Renal cortical epithelial cell (primary cell): ENCODE results near the gene BAIAP2L2. TPM values are rescaled to one million over a fixed set of nuclear protein-coding genes. Genes with fewer than 3 reads are reported as not detected.
"Not testable (repeated sequence)": the region's sequence is repeated elsewhere in the genome, so short reads cannot be mapped to it uniquely, and the experiment has no call there.

Experiments used
- DNase-seq: peaks from one replicate; pipeline ENCODE4 v3.0.0-alpha.2; 2011; ENCODE audit warnings: low read depth
- total RNA-seq: library from RNA; depleted of rRNA; stranded (reverse); fragments of >200 nt; gene quantifications from 2 replicates; pipeline ENCODE4 v1.2.3, GENCODE V29; 2014

Gene BAIAP2L2
- total RNA-seq, 1 donor from 2014 or later: 0.85 TPM

DNA sequence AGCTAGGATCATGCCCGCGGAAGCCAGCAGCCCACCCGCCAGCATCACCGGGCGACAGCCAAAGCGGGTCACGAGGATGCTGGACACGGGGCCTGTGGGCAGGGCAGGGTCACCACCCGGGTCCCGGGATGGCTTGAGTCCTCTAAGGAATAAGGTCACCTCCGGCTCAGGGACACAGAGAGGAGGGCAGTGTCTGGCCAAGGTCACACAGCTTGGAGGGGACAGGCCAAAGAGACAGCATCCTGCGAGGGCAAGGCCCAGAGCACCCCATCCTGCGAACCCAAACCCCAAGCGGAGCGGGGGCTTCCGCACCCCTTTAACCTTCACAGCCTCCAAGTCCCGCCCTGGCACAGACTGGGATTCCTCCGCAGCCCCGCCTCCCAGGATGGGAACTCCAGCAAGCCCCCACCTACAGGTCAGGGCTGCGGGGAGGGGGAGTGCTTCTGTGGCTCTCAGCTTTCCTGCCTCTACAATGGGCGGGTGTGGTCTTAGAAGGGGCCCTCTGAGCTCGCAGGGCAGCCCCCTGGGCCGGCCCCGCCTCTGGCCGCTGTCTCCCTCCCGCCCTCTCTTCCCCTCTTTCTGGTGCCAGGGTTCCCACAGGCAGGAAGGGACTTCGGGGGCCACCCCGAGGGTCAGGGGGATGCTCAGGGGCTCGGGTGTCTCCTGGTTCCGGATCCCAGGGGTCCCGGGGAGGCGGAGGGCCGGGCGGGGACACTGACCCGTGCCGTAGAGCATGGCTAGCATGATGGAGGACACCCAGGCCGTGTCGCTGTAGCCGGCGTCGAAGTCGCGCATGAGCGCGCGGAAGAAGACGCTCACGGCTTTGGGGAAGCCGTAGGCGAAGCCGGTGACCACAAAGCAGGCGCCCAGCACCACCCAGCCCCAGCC lies 28.3 kb downstream of the BAIAP2L2 start:
- no peak for DNase-seq

DNA sequence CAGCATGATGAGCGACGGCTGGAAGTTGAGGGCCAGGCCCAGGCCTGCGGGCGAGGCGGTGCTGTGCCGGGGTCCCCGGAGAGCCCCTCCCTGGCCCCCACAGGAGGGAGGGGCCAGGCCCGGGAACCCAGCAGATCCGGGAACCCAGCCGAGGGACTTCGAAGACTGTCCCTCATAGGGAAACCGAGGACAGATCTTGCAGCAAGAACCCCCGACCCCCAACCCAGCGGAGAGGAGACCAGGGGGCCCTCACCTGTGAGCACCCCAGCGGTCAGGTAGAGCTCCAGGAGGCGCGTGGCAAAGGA lies 28.9 kb downstream of the BAIAP2L2 start:
- DNase-seq: no peak

DNA sequence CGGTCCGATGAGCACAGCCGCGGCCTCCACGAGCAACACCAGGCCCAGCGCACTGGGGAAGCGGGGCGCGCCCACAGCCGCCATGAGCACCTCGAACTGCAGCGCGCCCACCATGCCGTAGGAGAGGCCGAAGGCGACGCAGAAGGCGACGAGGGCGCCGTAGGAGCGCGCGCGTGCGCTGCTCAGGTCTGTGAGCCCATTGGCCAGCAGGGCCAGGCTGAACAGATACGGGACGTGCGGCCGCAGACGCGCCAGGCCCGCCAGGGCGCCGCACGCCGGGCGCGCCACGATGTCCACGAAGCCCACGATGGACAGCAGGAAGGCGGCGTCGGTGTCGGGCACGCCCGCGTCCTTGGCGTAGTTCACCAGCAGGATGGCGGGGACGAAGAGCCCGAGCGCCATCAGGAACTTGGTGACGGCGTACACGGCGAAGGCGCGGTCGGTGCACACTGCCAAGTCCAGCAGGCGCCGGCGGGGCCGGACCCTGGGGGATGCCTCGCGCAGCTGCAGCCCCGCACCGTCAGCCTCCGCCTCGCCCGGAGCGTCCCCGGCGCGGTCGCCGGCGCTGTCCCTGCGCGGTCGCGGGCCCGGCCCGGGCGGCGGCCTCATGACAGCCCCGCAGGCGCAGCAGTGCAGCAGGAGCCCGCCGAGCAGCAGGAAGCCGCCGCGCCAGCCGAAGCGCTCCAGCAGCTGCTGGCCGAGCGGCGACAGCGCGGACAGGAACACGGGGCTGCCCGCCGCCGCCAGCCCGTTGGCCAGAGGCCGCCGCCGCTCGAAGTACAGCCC lies 29.4 kb downstream of the BAIAP2L2 start:
- no peak for DNase-seq

DNA sequence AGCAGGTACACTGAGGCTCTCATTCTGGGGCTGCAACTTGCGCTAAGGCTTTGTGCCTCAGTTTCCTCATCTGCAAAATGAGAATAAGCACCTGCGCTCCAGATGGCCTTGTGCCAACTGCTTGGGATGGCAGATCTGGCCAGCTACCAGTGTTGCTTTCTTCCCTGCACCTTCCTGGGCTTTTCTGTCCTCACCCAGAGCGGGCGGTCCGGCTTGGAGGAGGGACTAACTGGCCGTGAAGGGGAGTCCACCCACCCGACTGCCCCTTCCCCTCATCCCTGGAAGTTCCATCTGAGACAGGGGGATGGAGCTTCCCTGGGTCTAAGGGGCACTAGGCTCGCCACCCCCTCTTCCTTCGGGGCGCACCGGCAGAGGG lies 30.0 kb downstream of the BAIAP2L2 start:
- DNase-seq: no peak

DNA sequence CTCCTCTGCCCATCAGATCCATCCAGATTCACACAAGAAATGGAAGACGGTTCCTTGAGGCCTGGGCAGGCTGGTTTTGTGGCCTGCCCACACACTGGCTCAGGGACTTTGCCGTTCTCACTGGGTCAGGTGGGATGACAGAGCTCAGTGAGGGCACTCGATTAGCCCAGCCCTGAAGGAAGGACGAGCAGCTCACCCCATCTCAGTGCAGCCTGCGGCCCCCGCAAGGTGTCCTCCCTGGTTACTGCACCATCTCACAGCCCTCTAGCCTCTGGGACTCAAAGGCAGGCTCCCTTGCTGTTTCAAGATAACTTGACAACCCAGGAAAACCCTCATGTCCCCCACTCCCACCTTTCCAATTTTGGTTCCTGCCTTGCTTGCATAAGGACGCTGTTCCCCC lies 30.7 kb downstream of the BAIAP2L2 start:
- DNase-seq: no peak

DNA sequence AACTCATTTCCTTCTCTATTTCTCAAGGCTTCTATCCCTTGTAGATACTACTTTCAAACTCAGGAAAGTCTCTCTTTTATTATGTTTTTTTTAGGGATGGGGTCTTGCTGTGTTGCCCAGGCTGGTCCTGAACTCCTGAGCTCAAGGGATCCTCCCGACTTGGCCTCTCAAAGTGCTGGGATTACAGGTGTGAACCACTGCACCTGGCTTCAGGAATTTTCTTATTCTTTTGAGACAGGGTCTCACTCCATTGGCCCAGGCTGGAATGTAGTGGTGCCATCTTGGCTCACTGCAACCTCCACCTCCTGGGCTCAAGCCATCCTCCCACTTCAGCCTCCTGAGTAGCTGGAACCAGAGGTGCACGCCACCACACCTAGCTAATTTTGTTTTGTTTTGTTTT lies 31.3 kb downstream of the BAIAP2L2 start:
- DNase-seq: not testable (repeated sequence)

DNA sequence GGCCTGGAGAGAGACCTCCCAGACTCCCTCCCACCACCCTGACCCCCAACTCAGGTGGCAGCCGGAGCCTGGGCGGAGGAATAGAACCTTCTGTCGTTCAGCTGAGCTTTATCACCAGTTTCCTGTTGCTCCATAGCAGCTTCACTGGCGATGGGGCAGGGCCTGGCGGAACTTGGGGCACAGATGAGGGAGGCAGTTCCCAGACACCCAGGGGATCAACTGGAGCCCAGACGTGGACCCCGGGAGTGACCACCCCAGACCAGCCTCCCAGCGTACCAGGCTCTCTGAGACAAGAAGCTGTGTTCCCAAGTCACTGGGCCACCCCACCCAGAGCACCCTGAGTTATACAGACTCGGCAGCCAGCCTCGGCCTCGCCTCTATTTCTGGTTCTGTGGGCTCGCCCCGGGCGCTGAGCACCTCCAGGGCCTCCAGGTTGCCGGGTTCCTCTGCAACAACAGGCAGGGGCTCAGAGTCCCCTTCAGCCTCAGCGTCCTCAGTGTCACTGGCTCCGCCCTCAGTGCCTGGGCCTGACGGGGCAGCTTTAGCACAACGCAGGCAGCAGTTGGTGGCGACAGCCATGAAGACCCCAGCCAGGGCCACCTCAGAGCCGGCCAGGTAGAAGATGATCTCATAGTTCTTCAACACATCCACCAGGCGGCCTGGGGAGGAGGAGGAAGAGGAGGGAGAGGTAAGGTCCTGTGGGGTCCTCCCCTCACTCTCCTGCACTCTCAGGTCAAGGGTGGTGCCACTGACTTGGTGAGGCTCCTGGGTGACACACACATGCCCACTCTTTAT lies 32.2 kb downstream of the BAIAP2L2 start:
- no peak for DNase-seq

DNA sequence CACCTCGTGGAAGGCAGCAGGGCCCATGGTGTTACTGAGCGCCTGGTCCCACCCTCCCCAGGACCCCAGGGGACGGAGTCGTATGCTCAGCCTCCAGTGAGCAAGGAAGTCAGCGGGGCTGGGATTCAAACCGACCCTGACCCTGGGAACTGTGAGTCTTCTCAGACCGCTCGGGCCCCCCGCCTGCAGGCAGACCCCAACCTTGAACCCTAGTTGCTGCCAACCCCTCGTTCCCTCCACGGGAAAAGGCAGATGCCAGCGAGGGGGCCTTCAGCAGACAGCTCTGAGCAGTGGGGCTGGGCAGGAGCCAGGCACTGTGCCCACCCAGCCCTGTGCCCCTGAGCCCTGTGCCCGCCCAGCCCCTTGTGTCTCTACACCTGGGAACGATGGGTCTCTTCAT lies 32.9 kb downstream of the BAIAP2L2 start:
- DNase-seq: no peak

DNA sequence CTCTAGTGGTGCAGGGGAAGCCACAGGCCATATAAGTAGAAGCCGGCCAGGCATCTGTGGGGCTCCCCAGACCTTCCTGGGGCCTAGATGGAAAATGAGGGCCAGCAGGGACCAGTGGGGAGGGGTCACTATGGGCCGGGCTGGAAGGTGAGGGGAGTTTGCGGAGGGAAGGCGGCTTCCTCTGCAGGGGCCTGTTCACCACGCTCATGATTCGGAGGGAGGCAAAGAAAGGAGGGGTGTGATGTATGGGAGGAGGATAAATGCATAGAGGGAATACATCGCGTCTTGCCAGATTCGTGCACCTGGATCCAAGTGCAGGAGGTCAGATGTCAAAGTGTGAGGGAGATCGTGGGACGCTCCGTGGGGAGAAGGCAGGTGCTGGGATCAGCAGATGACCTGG lies 33.4 kb downstream of the BAIAP2L2 start:
- no peak for DNase-seq

DNA sequence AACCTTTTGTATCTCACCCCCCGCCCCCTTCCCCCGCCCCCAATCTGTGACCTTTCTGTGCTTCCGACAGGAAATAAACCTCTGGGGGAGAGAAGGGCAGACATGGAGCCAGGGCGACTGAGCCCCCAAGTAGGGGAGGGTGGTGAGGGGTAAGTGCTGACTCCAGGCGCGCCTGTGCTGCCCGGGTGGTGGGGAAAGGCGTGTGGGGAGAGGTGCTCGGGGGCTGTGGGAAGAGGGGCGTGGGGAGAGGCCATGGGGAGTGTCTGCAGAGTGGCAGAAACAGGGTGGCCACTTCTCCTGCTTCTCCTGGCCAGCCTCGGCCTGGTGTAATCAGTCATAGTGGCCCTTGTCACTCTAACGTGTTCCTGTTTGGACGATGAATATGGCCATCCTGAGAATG lies 34.5 kb downstream of the BAIAP2L2 start:
- DNase-seq: no peak

DNA sequence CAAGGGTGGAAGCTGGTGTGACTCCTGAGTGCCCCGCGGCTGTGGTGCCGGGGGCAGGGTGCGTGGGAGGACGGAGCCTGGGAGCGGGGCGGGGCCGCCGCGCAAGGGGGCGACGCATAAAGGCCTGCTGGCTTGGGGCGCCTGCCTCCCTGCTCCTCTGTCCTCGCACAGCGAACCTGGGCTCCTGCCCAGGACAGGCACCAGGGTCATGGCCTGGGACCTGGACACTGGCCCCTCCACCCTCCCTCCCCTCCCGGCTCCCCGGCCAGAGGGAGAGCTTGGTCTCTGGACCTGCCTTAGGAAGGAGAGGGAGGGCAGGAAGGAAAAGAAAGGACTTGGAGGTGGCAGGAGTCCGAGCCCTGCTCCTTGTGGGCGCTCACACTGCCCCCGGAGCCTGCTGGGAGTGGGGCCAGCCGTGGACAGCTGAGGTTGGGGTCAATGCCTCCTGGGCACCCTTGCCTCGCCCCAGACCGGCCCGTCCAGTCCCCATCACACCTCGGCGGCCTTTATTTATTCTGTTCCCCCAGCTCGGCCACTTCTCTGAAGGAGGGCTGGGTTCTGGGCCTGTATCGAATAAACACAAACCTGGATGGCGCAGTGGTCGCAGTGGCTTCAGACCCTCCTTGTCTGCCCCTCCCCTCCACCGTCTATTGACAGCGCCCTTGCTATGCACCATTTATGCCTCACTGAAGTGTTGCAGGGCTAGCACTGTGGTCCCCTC lies 35.2 kb downstream of the BAIAP2L2 start:
- DNase-seq: no peak

DNA sequence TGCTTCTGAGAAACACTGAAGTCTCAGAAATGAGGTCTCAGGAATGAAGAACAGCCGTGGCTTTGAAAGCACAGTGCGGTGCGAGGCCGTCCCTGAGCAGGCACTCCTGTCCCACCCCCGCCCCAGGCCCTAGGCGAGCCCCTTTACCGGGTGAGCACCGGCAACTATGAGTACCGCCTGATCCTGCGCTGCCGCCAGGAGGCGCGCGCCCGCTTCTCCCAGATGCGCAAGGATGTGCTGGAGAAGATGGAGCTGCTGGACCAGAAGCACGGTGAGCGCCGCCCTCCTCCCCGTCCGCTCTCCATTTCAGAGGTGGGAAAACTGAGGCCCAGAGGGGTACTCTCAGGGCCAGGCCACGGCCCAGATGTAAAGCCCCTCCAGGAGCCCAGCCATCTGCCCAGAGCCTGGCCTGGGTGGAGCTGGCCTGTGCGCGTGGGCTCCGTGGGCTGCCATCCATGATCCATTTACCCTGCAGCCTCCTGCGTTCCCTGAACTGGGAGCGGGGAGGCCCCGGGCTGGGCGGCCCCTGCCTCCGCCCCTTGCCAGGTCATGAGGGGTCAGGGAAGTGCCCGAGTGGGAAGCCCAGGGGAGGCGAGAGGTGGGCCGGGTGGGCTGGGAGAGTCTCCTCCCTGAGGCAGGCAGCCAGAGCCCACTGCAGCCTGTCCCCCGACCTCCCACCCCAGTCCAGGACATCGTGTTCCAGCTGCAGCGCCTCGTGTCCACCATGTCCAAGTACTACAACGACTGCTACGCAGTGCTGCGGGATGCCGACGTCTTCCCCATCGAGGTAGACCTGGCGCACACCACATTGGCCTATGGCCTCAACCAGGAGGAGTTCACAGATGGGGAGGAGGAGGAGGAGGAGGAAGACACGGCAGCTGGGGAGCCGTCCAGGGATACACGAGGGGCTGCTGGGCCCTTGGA lies 36.0 kb downstream of the BAIAP2L2 start:
- DNase-seq: no peak

DNA sequence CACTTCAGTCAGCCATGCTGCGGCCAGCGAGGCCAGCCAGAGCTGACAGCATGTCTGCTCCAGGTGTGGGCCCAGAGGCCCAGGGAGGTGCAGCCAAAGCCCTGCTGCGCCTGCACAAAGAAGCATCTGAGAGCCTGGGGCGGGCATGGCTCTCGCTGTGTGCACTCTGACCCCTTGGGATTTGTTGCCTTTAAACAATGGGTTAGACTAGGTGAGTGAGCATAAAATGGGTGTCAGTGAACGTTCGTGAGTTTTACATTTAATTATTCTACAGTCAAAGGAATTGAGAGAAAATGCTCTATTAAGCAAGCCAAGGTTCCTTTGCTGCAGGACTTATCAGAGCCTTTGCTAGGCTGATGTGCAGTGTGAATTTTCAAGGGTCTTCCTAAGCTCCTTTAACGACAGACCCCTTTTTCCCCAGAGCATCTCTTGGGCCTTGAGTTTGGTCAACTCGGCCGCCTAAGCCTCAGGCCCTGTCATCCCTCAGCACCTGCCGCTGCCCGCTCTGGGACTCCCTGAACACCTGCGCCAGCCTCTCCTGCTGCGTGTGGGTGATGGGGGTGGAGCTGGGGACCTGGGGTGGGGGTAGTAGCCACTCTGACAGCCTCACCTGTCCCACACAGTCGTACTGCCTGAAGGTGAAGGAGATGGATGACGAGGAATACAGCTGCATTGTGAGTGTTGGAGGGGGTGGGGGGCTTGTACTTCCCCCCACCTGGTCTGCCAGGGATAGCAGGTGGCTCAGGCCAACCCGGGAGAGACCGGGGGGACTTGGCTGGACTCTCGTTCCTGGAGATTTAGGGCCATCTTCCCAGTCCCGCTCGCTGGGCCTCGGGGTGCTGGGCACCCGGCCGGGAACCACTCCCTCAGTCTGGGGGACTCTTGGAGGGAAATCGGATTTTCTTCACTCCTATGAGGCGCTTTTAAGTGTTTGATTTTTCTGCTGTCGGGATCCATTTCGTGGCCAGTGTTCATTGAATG lies 37.0 kb downstream of the BAIAP2L2 start:
- DNase-seq: no peak

DNA sequence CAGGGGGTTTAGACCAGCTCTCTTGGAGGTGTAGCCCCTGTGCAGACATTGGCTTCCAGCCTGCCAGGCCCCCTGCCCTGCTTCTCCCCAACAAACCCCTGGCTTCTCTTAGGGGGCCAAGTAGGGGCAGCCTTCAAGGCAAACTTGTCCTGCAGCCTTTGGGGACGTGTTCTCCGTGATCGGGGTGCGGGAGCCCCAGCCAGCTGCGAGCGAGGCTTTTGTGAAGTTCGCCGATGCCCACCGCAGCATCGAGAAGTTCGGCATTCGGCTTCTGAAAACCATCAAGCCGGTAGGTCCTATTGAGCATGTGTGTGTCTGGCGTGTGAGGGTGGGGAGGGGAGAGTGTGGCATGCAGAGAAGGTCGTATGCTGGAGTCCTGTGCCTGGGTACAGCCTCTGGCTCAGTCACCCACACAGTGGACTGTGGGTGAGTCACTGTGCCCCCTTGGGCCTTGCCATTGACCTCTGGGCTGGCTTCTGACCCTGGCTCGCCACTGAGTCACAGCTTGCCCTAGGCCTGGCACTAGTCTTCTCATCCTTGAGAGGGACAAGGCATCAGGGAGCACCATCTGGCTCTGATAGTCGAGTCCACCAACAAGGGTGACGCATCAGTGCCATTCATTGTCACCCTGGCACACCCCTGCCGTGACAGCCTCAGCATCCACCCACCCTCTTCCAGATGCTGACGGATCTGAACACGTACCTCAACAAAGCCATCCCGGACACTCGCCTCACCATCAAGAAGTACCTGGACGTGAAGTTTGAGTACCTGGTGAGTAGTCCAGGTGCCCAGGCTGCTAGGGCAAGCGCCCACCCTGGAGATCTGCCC lies 37.9 kb downstream of the BAIAP2L2 start:
- no peak for DNase-seq

DNA sequence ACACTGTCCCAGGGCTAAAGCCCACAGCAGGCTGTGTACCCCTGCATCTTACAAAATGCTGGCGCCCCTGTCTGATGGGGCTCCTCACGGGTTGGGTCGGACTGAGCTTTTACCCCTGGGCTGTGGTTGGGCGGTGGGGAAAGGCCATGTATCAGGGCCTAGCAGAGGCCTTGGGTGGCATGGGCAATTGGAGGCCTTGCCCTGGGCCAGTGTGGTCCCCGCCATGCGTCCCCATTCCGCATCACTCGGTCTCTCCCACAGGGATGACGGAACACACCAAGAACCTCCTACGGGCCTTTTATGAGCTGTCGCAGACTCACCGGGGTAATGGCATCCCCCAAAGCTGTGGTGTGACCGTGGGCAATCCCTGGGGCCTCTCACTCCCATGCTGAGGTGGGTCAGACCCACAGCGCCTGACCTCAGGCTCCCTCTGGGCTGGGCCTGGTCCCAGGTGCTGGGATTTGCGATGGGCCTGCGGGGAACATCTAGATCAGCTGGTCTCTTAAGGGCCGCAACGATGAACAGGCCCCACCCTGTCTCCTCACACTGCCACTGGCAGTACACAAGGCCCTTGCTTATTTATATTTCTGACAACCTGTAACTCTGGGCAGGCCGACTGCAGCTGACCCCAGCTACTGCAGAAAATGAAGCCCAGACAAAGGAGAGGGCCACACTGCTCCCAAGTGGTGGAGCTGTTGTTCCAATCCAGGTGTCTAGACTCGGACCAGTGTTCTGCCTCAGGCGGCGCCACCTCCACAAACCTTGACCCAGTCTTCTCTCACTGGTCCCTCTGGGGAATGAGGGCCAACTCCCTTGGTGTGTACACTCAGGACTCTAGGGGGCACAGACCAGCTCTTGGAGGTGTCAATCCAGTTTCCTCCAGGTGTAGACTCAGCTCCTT lies 38.8 kb downstream of the BAIAP2L2 start:
- no peak for DNase-seq

DNA sequence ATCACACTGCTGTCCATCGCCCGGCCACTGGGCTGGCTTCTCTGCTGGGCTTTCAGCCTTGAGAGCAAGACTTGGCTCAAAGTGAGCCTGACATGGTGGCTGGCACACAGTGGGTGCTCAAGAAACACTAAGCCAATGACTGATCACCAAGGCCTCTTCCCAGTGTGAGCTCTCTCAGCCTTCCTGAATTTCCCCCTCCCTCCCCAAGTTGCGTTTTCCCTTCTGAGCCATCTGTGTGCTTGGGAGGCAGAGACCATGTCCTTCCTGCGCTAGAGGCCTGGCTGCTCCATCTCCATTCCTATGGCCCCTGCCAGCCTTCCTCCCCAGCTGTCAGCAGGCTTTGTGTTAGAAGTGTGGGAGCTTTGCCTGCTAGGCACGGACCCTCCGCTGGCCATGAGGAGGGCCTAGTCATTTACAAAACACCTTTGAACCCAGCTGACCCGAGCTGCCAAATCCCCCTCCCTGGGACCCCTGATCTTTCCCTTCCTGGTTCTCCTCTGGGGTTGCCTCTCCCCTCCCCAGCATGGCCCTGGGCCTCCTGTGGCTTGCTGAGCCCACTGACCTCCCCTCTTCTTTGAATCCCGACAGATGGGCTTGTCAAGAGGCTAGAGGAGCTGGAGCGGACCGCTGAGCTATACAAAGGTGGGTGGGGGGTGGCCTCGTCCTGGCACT lies 40.1 kb downstream of the BAIAP2L2 start:
- no peak for DNase-seq
